BE2C (cell line): Measurements from ENCODE around the gene EIF2B2.
A peak's percentile ranks its signal among the peaks of the same experiment; 100 is the strongest.

ENCODE experiments used
- DNase-seq: peaks from one replicate; pipeline ENCODE4 v3.0.0-alpha.2; 2020
- H3K27me3 ChIP-seq: fragments of 250-450 bp; sonication (Bioruptor Pico); 2 replicates; pipeline ENCODE4 v1.5.1; 2020; ENCODE audit warnings: mild to moderate bottlenecking
- H3K36me3 ChIP-seq: fragments of 250-450 bp; sonication (Bioruptor Pico); 2 replicates; pipeline ENCODE4 v1.5.1; 2020; ENCODE audit warnings: mild to moderate bottlenecking
- H3K4me1 ChIP-seq: fragments of 250-450 bp; sonication (Bioruptor Pico); 2 replicates; pipeline ENCODE4 v1.5.1; 2020
- H3K4me3 ChIP-seq: 2 replicates; pipeline ENCODE4 v1.5.1; 2011; ENCODE audit warnings: low read depth, low read length
- H3K9me3 ChIP-seq: fragments of 250-450 bp; sonication (Bioruptor Pico); 2 replicates; pipeline ENCODE4 v1.5.1; 2020
- TF ChIP-seq, protein P1 (sequence below): IDR thresholded peaks from 2 replicates; pipeline ENCODE4 v1.5.1; 2012; ENCODE audit warnings: mild to moderate bottlenecking, low read depth, low read length

The EIF2B2 gene

DNA sequence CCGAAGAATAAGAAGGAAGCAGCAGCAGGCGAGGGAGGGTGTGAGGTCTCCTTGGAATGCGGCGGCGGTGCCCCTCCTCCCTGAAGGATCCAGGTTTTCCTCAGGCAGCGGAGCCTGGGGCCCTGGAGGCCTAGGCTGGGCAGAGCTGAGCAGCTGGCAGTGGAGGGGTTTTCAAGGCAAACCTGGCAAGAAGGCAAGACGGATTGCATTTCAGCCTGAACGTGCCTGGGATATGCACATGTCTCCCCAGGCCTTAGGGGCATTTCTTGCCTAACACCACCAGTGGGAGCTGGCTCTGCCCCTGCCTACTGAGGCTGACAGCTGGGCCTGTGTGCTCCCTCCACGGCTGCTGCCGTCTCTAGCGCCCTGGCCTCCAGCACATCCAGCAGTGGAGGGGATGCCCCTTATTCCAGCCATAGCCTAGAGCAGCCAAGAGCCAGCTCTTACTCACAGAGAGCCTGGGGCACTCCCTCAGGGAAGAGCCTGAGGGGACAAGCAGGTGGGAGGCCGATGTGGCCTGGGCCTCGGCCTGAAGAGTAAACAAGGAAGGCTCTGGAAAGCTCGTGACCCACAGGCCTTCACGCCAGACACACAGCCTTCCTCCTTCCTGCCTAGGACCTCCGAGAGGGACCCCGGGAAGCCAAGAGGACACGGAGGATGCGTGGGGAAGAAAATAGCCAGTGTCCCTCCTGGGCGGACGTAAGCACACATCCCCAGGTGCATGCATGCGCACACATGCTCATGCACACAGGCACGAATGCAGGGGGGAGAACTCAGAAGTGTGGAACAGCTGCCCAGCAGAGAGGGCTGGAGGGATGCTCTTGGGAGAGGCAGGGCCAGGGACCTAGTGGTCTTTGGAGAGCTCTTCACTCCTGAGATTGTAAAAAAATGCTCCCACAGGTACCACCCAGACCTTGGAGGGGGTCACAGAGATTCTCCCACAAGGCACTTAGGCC lies 23.0 kb upstream of the EIF2B2 start:
- TF ChIP-seq, protein P1, sequence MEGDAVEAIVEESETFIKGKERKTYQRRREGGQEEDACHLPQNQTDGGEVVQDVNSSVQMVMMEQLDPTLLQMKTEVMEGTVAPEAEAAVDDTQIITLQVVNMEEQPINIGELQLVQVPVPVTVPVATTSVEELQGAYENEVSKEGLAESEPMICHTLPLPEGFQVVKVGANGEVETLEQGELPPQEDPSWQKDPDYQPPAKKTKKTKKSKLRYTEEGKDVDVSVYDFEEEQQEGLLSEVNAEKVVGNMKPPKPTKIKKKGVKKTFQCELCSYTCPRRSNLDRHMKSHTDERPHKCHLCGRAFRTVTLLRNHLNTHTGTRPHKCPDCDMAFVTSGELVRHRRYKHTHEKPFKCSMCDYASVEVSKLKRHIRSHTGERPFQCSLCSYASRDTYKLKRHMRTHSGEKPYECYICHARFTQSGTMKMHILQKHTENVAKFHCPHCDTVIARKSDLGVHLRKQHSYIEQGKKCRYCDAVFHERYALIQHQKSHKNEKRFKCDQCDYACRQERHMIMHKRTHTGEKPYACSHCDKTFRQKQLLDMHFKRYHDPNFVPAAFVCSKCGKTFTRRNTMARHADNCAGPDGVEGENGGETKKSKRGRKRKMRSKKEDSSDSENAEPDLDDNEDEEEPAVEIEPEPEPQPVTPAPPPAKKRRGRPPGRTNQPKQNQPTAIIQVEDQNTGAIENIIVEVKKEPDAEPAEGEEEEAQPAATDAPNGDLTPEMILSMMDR = peak; percentile 39
- H3K36me3 ChIP-seq = no peaks in the 10 kb centered on the region
- peak; percentile 69 for DNase-seq

DNA sequence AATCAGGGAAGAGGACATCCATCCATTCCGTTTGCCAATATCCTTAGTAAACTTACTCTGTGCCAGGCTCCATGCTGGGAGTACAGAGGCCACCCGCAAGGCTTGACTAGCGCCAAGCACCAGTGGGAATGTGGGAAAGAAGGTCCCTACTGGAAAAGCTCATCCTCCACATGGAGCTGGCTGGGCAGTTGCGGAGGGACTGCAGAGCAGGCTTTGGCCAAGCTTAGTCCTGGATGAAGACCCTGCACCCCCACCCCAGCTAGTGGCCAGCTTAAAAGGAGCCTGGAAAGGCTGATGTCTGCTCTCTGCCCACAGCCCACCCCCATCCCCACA lies 22.4 kb upstream of the EIF2B2 start:
- TF ChIP-seq, protein P1 = no peak
- Histone ChIP-seq H3K27me3 (no peaks in the 10 kb centered on the region), H3K4me3 (no peak overlapping the region), H3K36me3 (no peaks in the 10 kb centered on the region), H3K9me3 (no peaks in the 10 kb centered on the region), H3K4me1 (peaks cover 18% of the 10 kb centered on the region)
- no peak for DNase-seq

More for the DNA sequence above, 23.0 kb upstream of the EIF2B2 start:
- H3K27me3 ChIP-seq = no peaks in the 10 kb centered on the region
- H3K4me3 ChIP-seq = no peak overlapping the region
- peaks cover 21% of the 10 kb centered on the region for H3K4me1 ChIP-seq
- no peaks in the 10 kb centered on the region for H3K9me3 ChIP-seq

DNA sequence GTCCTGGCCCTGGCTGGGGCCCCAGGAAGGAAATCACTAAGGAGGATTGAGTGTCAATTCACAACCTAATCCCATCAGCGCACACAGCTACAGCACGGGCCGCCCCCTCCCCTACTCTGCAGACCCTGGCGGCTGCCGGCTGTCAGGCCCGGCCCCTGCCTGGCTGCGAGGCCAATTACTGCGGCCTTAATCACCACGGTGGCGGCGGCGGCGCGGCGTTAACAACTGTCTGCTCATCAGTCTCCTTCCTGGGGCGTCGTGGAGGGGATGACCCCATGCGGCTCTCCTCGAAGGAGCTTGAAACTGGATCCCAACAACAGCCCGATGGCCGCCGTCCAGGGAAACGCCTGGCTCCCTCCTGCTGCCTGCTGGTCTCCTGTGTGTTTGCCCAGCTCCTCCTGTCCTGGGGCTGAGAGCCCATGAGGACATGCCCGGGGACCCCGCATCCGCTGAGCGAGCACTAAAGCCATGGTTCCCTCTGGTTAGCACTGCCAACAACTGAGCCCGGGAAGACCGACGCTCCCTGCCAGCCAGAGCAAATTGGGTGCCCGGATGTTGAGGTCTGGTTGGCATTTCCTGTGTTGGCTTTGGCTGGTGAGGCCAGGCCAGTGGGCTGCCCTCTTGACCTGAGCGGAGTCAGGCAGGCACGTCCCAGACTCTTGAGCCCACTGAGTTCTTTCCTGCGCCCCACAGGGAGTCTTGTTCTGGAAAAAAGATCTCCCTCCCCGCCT lies 21.8 kb upstream of the EIF2B2 start:
- Histone ChIP-seq H3K9me3 (no peaks in the 10 kb centered on the region), H3K36me3 (no peaks in the 10 kb centered on the region), H3K27me3 (no peaks in the 10 kb centered on the region), H3K4me3 (no peak overlapping the region), H3K4me1 (peaks cover 18% of the 10 kb centered on the region)
- no peak for DNase-seq
- TF ChIP-seq, protein P1 = no peak

DNA sequence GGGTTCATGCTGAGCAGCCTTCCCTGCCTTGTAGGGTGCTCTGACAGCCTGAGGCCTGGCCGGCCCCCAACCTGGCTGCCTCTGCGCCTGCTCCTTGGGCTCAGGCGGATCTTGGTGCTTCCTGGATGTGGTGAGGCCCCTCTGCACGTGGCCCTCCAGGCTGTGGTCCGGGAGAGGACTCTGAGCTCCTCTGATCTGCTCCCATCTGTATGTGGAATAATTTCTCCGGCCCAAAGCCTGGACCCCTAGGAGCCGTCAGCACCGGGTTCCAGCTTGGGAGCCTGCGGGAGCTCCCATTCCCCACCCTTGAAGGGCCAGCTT lies 21.3 kb upstream of the EIF2B2 start:
- Histone ChIP-seq H3K4me1 (peaks cover 18% of the 10 kb centered on the region), H3K4me3 (no peak overlapping the region)
- DNase-seq = no peak

DNA sequence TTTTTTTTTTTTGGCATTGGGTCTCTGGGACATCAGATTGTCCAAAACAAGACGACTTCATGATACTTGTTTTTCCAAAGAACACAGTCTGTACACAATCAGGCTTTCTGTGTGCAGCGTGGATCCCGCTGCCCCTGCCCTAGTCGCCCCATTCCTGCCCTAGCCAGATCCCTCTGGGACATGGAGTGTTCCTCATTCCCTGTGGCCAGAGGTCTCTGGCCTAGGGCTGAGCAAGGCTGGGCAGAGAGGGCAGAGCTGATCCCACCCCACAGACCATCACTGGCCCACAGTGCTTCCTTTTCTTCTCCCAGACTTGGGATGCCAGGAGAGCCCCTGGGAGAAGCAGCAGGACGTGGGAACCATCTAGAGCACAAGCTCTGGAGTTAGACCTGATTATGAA lies 20.9 kb upstream of the EIF2B2 start:
- Histone ChIP-seq H3K4me3 (no peak overlapping the region), H3K9me3 (no peaks in the 10 kb centered on the region), H3K36me3 (no peaks in the 10 kb centered on the region), H3K27me3 (no peaks in the 10 kb centered on the region), H3K4me1 (peaks cover 18% of the 10 kb centered on the region)
- no peak for DNase-seq
- TF ChIP-seq, protein P1 = no peak

More for the DNA sequence above, 21.3 kb upstream of the EIF2B2 start:
- no peaks in the 10 kb centered on the region for H3K9me3 ChIP-seq
- H3K27me3 ChIP-seq = no peaks in the 10 kb centered on the region
- TF ChIP-seq, protein P1 = no peak
- no peaks in the 10 kb centered on the region for H3K36me3 ChIP-seq

DNA sequence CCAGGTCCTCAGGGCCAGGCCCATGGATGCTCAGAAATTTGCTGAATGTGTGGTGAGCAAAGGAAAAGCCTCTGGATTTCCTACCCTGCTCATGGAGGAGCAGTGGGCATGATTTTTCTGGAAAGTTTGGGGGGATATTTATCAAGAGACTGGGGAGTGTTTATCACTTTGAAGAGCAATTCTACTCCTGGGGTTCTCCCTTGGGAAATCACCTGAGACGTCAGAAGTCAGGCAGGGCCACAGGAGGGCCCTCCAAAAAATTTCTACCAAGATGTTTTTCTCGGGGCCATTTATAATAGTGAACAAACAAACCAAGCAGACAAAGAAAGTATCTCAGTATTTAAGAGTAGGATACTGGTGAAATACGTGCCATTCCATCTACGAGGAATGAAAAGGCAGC lies 20.1 kb upstream of the EIF2B2 start:
- H3K4me3 ChIP-seq = no peak overlapping the region
- no peak for DNase-seq
- H3K4me1 ChIP-seq = peaks cover 15% of the 10 kb centered on the region
- H3K27me3 ChIP-seq = no peaks in the 10 kb centered on the region
- no peaks in the 10 kb centered on the region for H3K9me3 ChIP-seq
- H3K36me3 ChIP-seq = no peaks in the 10 kb centered on the region
- TF ChIP-seq, protein P1 = no peak
